SW 1271 (cell line): ENCODE data around the gene UBASH3A.
"Not testable (repeated sequence)": the region's sequence is repeated elsewhere in the genome, so short reads cannot be mapped to it uniquely, and the experiment has no call there.

Source experiments
- DNase-seq, 2 experiments: peaks; one replicate each; lab custom pipeline; 2025; lab: John Stamatoyannopoulos, UW

Gene UBASH3A

GRCh38 chr21:42468491-42469131, 64.9 kb downstream of the UBASH3A start:
- no peak for DNase-seq

GRCh38 chr21:42469272-42469671, 65.6 kb downstream of the UBASH3A start:
- no peak for DNase-seq

- DNase-seq: not testable (repeated sequence)
Measured at GRCh38 chr21:42469726-42470125, 66.0 kb downstream of the UBASH3A start.

GRCh38 chr21:42471206-42471605, 67.5 kb downstream of the UBASH3A start:
- DNase-seq: no peak

- DNase-seq: no peak
Measured at GRCh38 chr21:42471716-42472330, 68.1 kb downstream of the UBASH3A start.

GRCh38 chr21:42472521-42472920, 68.8 kb downstream of the UBASH3A start:
- DNase-seq: no peak

- no peak for DNase-seq
Measured at GRCh38 chr21:42473498-42474042, 69.9 kb downstream of the UBASH3A start.

- DNase-seq: peak; percentile 9 to 33
Measured at GRCh38 chr21:42474043-42474831, 70.5 kb downstream of the UBASH3A start.

- no peak for DNase-seq
Measured at GRCh38 chr21:42475036-42475435, 71.3 kb downstream of the UBASH3A start.

- no peak for DNase-seq
Measured at GRCh38 chr21:42475526-42476387, 72.1 kb downstream of the UBASH3A start.

- no peak for DNase-seq
Measured at GRCh38 chr21:42476388-42477331, 73.0 kb downstream of the UBASH3A start.

DNA sequence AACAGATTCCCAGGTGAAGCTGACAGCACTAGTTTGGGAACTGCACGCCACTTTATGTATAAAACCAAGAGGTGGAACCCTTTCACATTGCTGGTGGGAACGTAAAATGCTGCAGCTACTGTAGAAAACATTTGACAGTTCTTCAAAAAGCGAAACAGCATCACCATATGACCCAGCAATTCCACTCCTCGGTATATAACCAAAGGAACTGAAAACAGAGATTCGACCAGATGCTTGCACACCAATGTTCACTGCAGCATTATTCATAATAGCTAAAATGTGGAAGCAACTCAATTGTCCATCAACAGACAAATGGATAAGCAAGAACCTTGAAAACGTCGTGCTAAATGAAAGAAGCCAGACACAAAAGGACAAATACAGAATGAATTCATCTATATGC, 74.8 kb downstream of the UBASH3A start:
- DNase-seq: no peak

DNA sequence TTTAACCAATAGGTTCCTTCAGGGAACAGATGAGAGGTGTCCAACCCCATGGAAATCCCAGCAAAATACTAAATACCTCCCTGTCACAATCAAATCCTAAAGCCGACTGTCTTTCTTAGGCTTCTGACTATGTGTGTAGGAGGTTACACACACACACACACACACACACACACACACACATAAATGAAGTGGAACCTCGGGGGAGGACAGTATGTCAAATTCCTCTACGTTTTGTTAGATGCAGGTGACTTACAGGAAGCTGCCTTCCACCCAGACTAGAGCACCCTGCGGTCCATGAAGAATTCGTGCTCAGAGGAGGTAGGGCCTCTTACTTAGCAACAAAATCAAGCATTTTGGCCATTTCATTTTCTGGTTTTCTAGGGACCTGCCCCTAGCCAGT, 75.9 kb downstream of the UBASH3A start:
- no peak for DNase-seq

GRCh38 chr21:42480736-42481135, 77.0 kb downstream of the UBASH3A start:
- DNase-seq: no peak

- DNase-seq: no peak
Measured at GRCh38 chr21:42481169-42481568, 77.5 kb downstream of the UBASH3A start.

GRCh38 chr21:42484966-42485365, 81.3 kb downstream of the UBASH3A start:
- DNase-seq: no peak

DNA sequence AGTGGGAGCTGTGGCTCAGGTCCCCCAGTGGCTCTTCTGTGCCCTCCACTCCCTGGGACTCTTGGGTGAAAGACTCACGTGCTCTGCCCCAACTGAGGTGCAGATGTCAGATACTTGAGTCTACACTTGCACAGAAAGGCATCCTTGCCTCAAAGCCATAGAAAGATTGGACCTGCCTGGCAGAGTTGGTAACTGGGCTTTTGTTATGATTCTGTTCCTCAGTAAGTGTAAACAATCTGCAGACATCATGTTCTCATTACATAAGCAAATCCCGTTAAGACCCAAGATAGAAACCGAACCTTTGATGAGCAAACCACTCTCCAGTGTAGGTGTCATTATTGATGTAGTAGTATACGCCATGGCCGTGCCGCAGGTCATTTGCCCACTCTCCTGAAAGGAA, 82.4 kb downstream of the UBASH3A start:
- no peak for DNase-seq

- no peak for DNase-seq
Measured at GRCh38 chr21:42486531-42486930, 82.8 kb downstream of the UBASH3A start.

DNA sequence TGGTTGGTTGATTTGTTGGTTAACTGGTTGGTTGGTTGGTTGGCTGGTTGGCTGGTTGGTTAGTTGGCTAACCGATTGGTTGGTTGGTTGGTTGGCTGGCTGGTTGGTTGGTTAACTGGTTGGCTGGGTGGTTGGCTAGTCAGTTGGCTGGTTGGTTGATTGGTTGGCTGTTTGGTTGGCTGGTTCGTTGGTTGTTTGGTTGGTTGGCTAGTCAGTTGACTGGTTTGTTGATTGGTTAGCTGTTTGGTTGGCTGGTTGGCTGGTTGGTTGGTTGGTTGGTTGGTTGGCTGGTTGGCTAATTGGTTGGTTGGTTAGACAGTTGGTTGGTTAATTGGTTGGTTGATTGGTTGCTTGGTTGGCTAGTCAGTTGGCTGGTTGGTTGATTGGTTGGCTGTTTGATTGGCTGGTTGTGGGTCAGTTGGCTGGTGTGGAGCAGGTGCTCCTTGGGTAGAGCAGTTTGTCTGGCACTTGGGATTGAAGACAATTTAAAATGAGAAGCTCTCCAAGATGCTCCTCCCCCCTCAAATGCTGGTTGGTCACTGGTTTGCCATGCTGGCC, 85.4 kb downstream of the UBASH3A start:
- DNase-seq: no peak

- DNase-seq: no peak
Measured at GRCh38 chr21:42489991-42490390, 86.3 kb downstream of the UBASH3A start.
